Bronchial epithelial cell (primary cell): Measurements from ENCODE around the gene CHPF. TPM values are rescaled to one million over a fixed set of nuclear protein-coding genes. Genes with fewer than 3 reads are reported as not detected.

ENCODE experiments used
- DNase-seq: peaks from one replicate; pipeline ENCODE4 v3.0.0-alpha.2; 2010; ENCODE audit warnings: low read depth
- FAIRE-seq: peaks from 2 replicates; lab custom pipeline; 2011; peaks lifted over from hg19 to GRCh38; lab: Jason Lieb, UNC
- H3K27me3 ChIP-seq: 2 replicates; pipeline ENCODE4 v1.5.1; 2011; ENCODE audit warnings: low read length; ENCODE audit not compliant: control insufficient read depth, insufficient read depth
- H3K36me3 ChIP-seq: 2 replicates; pipeline ENCODE4 v1.5.1; 2011; ENCODE audit warnings: low read length; ENCODE audit not compliant: control insufficient read depth, insufficient read depth
- H3K4me3 ChIP-seq: 2 replicates; pipeline ENCODE4 v1.5.1; 2011; ENCODE audit warnings: mild to moderate bottlenecking, low read depth, low read length, control low read depth
- total RNA-seq: library from RNA; depleted of rRNA; stranded (reverse); fragments of >200 nt; gene quantifications from 2 replicates; pipeline ENCODE4 v1.2.1, GENCODE V29; 2014
- TF ChIP-seq, protein P1 (sequence below): IDR thresholded peaks from 2 replicates; pipeline ENCODE4 v1.5.1; 2011; ENCODE audit warnings: mild to moderate bottlenecking, moderate library complexity, low read length, control low read depth, inconsistent platforms; ENCODE audit not compliant: insufficient read depth, severe bottlenecking

CHPF gene
- total RNA-seq, 1 donor from 2014 or later: 52.7 TPM

DNA sequence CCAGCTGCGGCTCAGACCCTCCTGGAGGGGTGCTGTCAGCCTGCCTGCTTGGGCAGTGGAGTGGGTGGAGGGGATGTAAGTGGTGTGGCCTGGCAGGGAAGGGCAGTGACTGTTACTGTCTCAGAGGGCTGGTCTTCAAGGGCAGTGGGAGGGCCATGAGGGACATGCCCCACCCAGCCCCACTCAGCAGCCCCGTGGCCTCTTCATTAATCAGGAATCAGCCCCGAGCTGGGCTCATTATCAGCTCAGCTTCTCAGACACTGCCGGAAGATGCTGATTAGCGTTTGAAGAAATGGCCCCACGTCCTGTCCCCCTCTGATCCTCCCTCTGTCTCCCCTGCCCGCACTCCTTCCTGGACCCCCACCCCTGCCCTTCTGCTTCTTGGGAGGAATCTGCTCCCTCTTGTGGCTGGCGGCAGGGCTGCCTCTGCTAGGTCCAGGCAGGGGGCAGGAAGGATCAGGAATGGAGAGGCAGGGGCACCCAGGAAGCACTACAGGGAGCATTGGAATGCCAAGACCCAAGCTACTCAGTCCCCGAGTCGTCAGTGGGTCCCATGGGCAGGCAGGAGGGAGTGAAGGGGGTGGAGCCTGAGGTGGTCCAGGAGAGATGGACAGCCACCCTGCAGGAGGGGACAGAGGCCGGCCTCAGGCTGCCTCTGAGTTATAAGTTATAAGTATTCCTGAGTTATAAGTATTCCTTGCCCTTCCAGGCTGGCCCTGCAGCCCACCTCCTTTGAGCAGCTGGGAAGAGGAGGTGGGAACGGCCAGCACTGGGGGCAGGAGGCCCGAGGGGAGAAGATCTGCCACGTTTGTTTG is 22.3 kb downstream of the CHPF start:
- FAIRE-seq (no peak), DNase-seq (no peak)
- Histone ChIP-seq H3K4me3 (no peak overlapping the region), H3K27me3 (peaks cover 29% of the 10 kb centered on the region), H3K36me3 (no peaks in the 10 kb centered on the region)
- TF ChIP-seq, protein P1, sequence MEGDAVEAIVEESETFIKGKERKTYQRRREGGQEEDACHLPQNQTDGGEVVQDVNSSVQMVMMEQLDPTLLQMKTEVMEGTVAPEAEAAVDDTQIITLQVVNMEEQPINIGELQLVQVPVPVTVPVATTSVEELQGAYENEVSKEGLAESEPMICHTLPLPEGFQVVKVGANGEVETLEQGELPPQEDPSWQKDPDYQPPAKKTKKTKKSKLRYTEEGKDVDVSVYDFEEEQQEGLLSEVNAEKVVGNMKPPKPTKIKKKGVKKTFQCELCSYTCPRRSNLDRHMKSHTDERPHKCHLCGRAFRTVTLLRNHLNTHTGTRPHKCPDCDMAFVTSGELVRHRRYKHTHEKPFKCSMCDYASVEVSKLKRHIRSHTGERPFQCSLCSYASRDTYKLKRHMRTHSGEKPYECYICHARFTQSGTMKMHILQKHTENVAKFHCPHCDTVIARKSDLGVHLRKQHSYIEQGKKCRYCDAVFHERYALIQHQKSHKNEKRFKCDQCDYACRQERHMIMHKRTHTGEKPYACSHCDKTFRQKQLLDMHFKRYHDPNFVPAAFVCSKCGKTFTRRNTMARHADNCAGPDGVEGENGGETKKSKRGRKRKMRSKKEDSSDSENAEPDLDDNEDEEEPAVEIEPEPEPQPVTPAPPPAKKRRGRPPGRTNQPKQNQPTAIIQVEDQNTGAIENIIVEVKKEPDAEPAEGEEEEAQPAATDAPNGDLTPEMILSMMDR: peak; percentile 58

DNA sequence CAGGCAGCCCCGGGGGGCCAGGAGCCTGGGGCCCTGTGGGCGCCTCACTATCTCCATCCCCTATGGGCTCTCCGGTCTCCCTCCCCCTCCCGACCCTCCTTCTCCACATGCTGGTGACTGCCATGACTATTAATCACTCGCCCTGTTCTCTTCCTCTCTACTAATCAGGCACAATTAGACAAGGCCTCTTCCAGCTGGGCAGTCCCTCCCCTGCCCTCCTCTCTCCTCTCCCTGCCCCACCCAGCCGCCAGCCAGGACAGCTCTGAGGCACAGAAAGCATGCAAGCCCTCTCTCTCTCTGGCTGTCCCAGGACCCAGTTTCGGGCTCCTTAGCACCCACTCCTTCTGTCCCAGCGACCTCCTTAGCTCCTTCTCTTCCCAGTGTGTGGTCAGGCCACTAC is 23.5 kb downstream of the CHPF start:
- DNase-seq (no peak), FAIRE-seq (no peak)
- Histone ChIP-seq H3K36me3 (no peaks in the 10 kb centered on the region), H3K27me3 (peaks cover 35% of the 10 kb centered on the region), H3K4me3 (no peak overlapping the region)
- TF ChIP-seq, protein P1: no peak

DNA sequence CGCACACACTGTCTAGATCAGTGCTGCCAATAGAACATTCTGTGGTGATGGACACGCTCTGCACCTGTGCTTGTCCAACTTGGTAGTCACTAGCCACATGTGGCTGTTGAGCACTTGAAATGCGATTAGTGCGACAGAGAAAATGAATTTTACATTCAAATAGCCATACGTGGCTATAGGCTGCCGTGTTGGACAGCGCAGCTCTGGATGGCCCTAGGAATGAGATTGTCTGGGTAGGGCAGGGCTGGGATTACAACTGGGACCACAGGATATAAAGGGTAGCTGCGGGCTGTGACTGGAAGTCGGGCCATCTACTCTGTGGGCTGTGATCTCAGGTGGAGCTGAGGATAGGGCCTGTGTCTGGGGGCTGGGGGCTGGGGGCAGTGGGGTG is 24.1 kb downstream of the CHPF start:
- DNase-seq (no peak), FAIRE-seq (no peak)
- H3K36me3 ChIP-seq: no peaks in the 10 kb centered on the region
- TF ChIP-seq, protein P1: no peak
- H3K27me3 ChIP-seq: peaks cover 40% of the 10 kb centered on the region
- H3K4me3 ChIP-seq: no peak overlapping the region

DNA sequence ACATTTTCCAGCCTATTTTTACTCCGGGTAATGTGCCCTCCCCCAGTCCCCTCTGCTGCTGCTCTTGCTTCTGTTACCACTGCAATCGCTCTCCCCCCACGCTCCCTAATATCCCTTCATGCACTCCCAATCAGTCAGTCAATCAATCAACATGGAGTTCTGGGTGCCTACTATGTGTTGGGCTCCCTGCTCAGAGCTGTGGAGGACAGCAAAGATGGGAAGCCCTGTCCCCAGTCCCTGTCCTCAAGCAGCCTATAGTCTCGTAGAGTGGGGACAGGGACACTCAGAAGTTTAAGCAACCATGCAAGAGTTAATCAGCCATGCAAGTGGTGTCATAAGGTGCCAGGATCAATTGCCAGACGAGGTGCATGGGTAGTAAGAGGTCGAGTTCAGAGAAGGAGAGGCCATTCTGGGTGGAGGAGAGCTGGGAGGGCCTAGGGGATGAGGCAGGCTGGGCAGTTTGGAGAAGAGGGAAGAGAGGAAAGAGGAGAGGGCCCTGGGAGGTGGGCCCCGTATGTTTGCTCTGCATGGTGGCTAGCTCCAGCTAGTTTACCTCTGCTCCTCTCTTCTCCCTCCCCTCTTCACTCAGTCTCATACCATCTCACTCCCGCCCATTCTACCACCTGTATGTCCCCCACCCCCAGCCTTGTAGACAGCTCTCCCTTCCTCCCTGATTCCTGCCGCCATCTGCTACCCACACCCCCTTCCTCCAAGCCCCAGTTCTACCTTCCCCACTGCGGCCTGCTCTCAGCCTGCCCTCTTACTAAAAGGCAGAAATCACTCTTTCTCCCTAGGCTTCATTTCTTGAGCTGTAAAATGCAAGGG is 25.4 kb downstream of the CHPF start:
- Histone ChIP-seq H3K27me3 (peaks cover 45% of the 10 kb centered on the region), H3K4me3 (no peak overlapping the region), H3K36me3 (no peaks in the 10 kb centered on the region)
- no peak for DNase-seq
- TF ChIP-seq, protein P1: no peak
- no peak for FAIRE-seq

DNA sequence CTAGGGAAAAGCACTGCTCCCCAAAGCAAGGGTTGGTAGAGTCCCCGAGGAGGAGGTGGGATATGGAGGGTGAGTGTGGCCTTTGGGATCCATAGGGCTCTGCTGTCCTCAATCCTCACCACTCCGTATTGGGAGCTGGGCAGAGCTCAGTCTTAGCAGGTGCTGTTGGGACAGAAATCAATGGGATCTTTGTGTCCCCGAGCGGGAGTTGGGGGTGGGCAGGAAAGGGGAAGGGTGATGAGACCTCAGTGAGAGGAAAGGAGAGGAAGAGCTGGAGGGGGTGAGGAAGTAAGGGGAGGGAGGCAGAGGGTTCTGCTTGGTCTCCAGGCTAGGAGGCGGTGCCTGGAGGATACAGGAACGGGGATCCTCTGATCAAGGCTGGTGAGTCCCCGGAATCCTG is 26.7 kb downstream of the CHPF start:
- TF ChIP-seq, protein P1: no peak
- FAIRE-seq (no peak), DNase-seq (no peak)
- Histone ChIP-seq H3K27me3 (peaks cover 57% of the 10 kb centered on the region), H3K4me3 (no peak overlapping the region), H3K36me3 (no peaks in the 10 kb centered on the region)
